ENCODE measurements around the gene OR4D2.

The OR4D2 gene

GRCh38 chr17:58202859-58203258 is 36.1 kb downstream of the OR4D2 start:
- H3K4me3 ChIP-seq (replicated peaks in 1 of 2; ENCODE audit: low read depth in 2 of 2, low read length in 2 of 2) = no peak overlapping the region
- no peak for TF ChIP-seq CTCF (IDR thresholded peaks at IDR 0.05; ENCODE audit: low read depth, low read length)
- no peak for DNase-seq (ENCODE audit: low read depth in 2 of 2)

- no peak overlapping the region for H3K4me3 ChIP-seq (replicated peaks in 1 of 2; ENCODE audit: low read depth in 2 of 2, low read length in 2 of 2)
- DNase-seq (ENCODE audit: low read depth in 2 of 2) = no peak
- TF ChIP-seq CTCF (IDR thresholded peaks at IDR 0.05; ENCODE audit: low read depth, low read length) = no peak
Measured at GRCh38 chr17:58204796-58205195, 38.0 kb downstream of the OR4D2 start.

GRCh38 chr17:58205936-58206335 is 39.2 kb downstream of the OR4D2 start:
- no peak for DNase-seq (ENCODE audit: low read depth in 2 of 2)

GRCh38 chr17:58207451-58207850 is 40.7 kb downstream of the OR4D2 start:
- no peak for DNase-seq (ENCODE audit: low read depth in 2 of 2)
- no peak for TF ChIP-seq CTCF (IDR thresholded peaks at IDR 0.05; ENCODE audit: low read depth, low read length)
- H3K4me3 ChIP-seq (replicated peaks in 1 of 2; ENCODE audit: low read depth in 2 of 2, low read length in 2 of 2) = no peak overlapping the region

More at GRCh38 chr17:58205936-58206335, 39.2 kb downstream of the OR4D2 start:
- TF ChIP-seq CTCF (IDR thresholded peaks at IDR 0.05; ENCODE audit: low read depth, low read length) = no peak
- no peak overlapping the region for H3K4me3 ChIP-seq (replicated peaks in 1 of 2; ENCODE audit: low read depth in 2 of 2, low read length in 2 of 2)

- DNase-seq (ENCODE audit: low read depth in 2 of 2) = no peak
- no peak overlapping the region for H3K4me3 ChIP-seq (replicated peaks in 1 of 2; ENCODE audit: low read depth in 2 of 2, low read length in 2 of 2)
- TF ChIP-seq CTCF (IDR thresholded peaks at IDR 0.05; ENCODE audit: low read depth, low read length) = no peak
Measured at GRCh38 chr17:58208344-58208743, 41.6 kb downstream of the OR4D2 start.

GRCh38 chr17:58210922-58211321 is 44.1 kb downstream of the OR4D2 start:
- no peak overlapping the region for H3K4me3 ChIP-seq (replicated peaks in 1 of 2; ENCODE audit: low read depth in 2 of 2, low read length in 2 of 2)
- no peak for DNase-seq (ENCODE audit: low read depth in 2 of 2)
- peak; percentile 4 for TF ChIP-seq CTCF (IDR thresholded peaks at IDR 0.05; ENCODE audit: low read depth, low read length)

GRCh38 chr17:58215685-58216084 is 48.9 kb downstream of the OR4D2 start:
- no peak for TF ChIP-seq CTCF (IDR thresholded peaks at IDR 0.05; ENCODE audit: low read depth, low read length)
- no peak for DNase-seq (ENCODE audit: low read depth in 2 of 2)
- H3K4me3 ChIP-seq (replicated peaks in 1 of 2; ENCODE audit: low read depth in 2 of 2, low read length in 2 of 2) = no peak overlapping the region

Measured in cardiac fibroblast (primary cell).